ENCODE measurements around the gene MOG.

The MOG gene

DNA sequence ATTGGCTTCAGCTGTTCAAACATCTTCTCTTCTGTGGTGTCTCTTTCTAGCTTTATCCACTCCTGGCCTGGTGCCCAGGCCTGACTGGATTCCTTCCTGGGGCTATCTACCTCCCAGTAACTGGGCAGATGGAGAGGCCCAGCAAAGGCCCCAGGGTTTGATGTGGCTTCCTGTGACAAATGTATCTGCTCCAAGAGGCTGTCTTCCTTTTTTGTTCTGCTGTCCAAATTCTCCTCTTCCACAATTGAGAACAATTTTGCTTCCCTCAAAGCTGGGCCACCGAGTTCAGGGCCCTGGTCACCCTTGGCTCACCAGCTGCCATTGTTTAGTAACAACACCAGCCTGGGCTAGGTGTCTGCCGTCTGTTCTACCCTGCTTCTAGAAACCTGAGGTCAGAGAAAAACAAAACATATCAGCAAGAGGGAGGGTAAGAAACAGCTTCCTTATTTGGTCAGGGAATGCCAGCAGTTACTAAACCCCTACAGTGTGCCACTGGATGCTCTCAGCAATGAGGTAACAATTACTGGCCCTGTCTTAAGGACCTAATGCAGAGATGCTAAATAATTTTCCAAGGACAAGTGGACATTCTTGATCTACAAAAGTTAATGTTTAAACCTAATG, 20.2 kb downstream of the MOG start:
- no peak for DNase-seq (ENCODE audit: low read depth)

DNA sequence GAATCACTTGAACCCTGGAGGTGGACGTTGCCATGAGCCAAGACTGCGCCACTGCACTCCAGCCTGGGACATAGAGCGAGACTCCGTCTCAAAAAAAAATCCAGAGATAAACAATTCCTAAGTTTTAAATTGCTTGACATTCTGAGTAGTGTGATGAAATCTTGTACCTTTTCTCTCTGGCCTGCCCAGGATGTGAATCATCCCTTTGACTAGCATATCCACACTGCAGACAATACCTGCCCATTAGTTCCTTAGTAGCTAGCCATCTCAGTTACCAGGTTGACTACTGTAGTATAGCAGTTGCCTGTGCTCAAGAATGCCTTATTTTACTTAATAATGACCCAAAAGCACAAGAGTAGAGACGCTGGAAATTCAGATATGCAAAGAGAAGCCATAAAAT, 21.2 kb downstream of the MOG start:
- no peak for DNase-seq (ENCODE audit: low read depth)

DNA sequence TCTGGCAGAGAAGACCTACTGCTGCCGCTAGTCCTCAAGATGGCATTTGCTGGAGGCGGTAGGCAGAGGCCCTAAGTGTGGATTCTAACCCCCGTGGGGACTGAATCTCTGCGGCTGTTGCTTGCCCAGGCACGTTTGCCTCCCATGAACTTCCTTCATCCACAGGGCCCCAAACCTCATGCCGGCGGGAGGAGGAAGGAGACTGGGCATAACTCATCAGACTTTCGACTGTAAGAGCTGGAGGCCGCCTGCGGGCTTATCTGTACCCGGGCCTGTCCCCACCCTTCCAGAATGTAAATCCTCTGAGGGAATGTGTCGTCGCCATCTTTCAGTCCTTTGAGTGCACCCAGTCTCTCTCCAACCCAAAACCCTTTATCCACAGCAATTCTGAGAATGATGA, 23.1 kb downstream of the MOG start:
- no peak for DNase-seq (ENCODE audit: low read depth)

DNA sequence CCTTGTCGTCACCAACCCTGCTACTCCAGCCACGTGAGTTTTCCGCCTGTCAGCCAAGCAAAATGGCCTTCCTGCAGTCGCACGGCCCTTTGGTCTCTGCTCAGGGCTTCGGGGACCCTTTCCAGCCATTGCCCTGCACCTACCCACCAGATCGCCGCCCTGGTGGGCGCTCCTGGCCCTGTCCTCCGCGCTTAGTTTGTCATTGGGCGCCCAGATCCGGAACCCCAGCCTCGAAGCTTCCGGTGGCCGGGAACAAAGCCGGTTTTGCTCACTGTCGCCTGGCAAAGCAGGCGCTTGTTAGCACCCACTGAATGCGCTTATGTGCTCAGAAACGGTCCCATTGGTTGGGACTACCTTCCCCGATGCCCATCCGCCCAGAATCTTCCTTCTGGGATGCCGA, 23.5 kb downstream of the MOG start:
- DNase-seq (ENCODE audit: low read depth) = no peak

DNA sequence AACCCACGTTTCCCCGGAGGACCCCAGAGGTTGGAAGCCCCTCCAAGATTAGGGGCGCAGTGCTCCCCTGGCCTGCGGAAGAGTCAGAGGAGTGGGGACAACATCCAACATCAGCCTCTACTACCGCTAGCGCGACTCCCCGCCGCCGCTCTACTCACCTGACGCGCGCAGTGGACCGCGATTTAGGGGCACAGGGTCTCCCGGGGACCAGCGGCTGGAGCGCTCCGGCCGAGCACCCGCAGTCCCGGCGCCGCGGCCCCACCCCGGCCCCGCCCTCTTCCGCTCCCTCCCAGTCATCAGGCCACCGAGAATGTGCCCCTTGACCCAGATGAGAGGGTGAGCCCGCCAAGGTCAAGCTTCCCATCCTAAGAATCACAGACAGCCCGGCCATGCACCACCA, 24.0 kb downstream of the MOG start, which contains the start of gene ZFP57:
ZFP57 (minus strand) TSS at position 249 of the 400 bp plus-strand sequence. CDS start 4,149 bp downstream, outside the sequence.
- no peak for DNase-seq (ENCODE audit: low read depth)

DNA sequence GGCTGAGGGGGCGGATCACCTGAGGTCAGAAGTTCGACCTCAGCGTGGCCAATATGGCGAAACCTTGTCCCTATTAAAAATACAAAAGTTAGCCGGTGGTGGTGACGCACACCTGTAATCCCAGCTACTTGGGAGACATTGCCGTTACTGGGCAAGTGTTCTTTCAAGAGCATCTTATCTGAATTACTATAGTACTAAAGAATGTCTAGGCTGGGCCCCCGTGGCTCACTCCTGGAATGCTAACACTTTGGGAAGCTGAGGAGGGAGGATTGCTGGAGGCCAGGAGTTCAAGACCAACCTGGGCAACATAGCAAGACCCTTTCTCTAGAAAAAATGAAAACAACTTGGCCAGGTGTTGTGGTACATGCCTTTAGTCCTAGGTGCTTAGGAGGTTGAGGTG, 24.9 kb downstream of the MOG start:
- DNase-seq (ENCODE audit: low read depth) = no peak

DNA sequence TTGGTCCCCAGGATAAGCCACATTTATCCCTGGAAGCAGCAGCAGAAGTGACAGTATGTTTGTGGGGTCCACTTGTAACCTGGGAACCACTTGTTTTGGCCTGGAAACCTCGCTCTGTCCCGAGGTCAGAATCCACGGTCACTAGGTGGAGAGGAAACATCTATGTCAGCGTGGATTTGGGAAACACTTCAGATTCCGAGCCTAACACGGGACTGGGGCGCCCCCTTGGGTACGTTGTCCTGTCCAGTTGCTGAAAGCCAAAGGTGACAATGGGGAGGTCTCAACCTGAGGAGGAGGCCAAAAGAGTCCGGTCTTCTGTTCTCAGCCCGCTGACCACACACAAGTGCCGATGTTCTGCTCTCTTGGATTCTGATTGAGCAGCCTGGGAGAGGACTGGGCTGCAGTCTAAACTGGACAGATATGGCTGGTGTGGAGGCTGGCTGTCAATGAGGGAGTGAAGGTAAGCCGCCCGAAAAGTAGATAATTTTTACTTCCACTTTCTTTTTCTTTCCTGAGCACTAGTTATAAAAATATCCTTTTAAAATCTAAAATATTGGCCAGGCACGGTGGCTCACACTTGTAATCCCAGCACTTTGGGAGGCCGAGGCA, 28.9 kb downstream of the MOG start:
- DNase-seq (ENCODE audit: low read depth) = no peak

DNA sequence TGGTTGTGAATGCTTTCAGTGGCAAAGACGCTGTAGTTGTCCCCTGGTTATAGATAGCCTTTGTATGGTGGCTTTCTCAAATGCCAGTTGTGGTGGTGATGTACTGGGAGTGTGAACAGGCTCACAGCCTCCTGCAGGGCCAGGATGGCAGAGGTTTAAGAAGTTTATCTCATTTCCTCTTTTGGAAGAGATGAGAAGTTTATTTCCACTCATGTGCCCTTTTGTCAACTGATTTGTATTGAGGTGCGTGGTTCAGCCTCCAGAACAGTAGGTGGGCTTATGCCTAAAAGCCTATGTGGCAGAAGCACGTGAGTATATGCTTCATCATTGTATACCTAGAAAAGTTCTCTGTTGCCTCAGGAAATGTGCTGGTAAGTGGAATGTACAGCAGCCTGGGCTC, 37.7 kb downstream of the MOG start:
- no peak for DNase-seq (ENCODE audit: low read depth)

DNA sequence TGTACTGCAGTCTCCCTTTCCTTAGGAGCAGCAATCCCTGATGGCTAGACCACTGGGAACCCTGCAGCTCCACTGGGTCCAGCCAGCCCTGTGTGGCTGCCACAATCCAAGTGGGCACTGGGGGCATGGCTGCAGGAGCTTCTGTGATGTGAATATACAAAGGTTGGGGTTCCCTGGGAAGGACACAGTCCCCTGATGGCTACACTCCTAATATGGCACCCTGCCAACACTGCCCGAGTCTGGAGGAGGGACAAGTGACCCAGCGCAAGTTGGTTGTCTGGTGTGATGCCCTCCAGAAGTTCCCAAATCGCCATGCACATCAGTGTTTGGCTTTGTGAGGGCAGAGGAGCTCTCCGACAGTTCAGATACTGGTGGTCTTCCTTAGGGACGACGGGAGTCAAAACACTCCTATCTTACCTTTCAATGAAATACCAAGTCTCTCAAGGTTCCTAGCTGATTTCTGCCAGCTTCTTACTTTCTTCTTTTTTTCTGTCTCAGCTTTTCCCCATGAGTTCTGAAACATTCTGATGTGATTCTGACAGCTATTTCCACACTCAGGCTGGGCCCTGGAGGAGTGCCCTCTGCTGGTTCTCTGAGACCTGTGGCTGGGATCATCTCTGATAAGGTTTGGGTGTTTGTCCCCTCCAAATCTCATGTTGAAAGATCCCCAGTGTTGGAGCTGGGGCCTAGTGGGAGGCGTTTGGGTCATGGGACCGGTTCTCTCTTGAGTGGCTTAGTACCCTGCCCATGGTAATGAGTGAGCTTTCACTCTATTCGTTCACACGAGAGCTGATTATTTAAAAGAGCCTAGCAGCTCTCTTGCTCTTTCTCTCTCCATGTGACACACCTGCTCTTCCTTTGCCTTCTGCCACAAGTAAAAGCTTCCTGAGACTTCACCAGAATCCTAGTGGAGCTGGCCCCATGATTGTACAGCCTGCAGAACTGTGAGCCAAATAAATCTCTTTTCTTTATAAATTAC, 39.5 kb downstream of the MOG start:
- DNase-seq (ENCODE audit: low read depth) = no peak

DNA sequence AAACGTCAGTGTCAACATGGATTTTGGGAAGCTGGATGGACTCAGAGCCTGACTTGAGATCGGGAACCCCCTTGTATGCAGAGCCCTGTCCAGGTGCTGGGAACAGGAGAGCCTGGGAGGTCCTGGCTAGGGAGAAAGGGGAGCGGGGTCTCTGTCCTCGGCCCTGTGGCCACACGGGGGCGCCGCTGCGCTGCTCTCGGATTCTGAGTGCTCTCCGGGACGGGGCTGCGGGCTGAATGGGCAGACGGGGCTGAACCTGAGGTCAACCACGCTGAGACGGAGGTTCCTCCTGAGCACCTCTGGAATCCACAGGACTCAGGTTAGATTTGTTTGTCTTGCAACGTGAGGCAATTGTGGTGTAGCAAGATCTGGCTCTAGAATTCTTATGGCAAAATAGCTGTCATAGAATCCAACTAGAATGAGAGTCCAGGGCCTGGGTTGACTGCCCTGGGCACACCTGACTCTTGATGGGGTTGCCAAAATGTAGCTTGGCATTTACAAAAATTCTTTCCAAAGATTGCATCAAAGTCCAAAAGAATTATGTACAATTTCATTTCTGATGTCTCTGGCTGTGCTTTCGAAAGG, 45.7 kb downstream of the MOG start:
- peak; percentile 69 for DNase-seq (ENCODE audit: low read depth)

DNA sequence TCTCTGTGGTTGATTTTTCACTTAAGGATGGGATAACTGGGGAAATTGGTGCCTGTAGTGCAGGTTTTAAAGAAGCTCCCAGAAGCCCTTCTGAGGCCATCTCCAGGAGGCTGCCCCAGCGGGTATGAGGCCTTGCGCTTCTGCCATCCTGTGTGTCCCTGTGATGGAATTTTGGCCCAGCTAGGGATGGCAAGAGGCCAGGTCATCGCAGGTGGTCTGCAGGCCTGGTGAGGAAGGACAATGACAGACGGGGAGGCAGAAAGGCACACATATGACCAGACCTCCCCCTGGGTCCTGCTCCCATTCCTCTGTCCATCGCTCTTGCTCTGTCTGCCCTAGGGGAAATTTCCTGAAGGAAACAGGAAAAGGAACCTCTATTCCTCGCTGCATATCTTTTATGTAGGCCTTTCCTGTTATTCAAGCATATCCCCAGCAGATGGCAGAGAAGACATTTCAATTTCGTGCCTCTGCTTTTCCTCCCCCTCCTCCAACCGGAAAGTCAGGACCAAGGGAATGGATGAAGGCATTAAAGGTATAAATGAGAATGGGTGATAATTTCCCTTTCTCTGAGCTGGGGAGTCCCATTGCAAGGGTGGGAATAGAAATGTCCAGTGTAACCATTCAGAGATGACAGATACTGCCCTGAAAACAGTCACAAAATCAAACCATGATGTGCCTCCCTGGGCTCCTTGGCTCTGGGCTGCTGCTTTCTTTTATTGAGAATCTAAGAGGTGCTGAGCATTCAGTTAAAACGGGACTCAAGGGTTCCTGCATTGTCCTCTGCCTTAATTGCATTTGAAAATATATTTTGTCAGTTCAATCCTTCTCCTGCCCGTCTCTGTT, 48.7 kb downstream of the MOG start:
- no peak for DNase-seq (ENCODE audit: low read depth)

DNA sequence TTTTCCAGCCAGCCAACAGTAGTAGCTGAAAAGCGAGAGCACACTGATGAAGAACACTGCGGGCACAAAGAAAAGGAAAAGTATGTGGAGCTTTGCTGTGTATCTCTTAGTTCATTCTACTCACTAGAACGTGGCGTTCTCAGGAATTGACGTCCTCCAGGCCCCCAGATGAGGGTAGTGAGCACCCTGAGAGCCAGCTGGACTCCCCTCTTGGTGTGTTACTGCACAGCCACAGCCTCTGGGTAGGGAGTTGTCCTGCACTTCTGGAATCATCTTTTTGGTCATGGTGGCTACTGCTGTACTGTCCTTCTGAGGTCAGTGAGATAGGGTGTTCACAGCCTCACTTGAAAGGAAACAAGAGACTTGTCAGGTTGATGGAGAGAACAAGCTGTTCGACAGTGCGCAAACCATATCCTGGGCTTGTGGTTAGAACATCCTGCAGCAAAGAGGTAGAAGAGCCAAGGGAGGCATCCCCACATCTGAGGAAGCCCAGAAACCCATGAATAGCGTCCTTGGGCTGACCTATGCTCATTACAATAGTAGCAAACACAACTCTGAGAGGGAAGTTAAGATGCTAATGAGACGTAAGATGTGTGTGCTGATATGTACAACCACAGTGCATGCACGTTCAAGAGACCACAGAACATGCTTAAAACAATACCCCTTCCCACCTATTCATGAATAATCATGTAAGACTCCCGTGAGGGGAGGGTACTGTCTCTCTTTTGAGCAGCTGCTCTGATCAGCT, 51.7 kb downstream of the MOG start:
- no peak for DNase-seq (ENCODE audit: low read depth)

DNA sequence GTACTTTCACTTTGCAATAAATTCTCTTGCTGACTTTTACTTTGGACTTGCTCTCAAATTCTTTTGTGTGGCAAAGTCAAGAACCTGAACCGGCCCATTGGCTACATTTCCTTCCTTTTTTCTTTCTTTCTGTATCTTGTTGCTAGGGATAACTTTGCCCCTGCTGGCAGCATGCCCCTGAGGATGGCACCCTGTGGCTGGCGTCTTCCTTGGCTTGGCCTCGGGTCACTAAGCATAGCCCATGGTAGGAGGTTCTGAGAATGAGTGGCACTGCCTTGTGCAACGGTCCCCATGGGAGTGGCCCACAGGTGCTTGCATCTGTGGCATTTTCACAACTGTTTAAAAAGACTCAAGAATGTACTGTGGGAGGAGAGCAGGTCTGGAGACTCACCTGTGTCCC, 52.3 kb downstream of the MOG start:
- no peak for DNase-seq (ENCODE audit: low read depth)

DNA sequence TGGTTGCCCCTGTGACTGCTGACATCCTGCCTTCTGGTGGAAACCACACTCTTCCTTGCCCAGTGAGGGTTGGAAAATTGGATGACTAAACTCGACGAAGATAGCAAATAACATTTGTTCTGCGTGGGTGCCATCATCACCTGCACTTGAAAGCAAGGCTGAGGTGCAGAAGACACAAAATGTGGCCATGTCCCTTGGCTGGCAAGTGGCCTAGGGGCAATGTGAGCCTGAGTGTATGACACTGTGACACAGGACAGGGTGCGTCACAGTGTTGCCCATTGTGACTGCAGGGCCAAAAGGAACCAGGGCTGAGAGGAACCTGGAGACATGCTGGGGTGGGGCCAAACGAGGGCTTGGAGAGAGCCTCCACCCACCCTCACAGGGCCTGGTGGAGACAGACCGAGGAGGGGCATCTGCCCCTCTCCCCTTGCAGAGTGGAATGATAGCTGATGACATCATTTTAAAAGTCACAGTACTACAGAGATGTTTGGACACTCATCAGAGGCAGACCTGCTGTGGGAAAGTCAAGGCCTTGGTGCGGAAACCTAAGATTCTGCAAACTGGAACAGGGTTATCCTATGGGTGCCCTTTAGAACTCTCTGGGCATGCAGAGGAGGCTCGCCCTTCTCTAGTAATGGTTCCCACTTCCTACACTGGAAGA, 53.5 kb downstream of the MOG start:
- no peak for DNase-seq (ENCODE audit: low read depth)

DNA sequence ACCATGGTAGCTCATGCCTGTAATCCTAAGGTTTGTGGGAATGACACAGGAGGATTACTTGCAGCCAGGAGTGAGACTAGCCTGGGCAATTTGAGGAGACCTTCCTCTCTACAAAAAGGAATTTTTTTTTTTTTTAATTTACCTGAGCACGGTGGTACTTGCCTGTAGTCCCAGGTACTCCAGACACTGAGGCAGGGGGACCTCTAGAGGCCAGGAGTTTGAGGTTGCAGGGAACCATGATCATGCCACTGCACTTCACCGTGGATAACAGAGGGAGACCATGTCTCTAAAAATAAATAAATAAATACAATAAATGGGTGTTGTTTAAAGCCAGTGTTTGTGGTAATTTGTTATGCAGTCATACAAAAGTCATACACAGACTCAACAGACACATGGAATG, 64.0 kb downstream of the MOG start:
- DNase-seq (ENCODE audit: low read depth) = no peak
